SK-MEL-5 (cell line): ENCODE results near the gene ZNF277. TPM values are rescaled to one million over a fixed set of nuclear protein-coding genes. Genes with fewer than 3 reads are reported as not detected.
"Not testable (repeated sequence)": the region's sequence is repeated elsewhere in the genome, so short reads cannot be mapped to it uniquely, and the experiment has no call there.

Source experiments
- DNase-seq: peaks from one replicate; pipeline ENCODE4 v3.0.0-alpha.2; 2016; ENCODE audit warnings: low read depth, low spot score
- in situ Hi-C: cut with HindIII; loops from 2 replicates; pipeline ENCODE4 v1.10.0; 2016; ENCODE audit warnings: low sequenced_read_pairs, high pct_unique_total_duplicates, low pct_unique_long_range_greater_than_20kb
- total RNA-seq: library from RNA; depleted of rRNA; stranded (reverse); fragments of >200 nt; shearing (Covaris generic); gene quantifications from 2 replicates; pipeline ENCODE4 v1.2.3, GENCODE V29; 2014

The ZNF277 gene
- total RNA-seq, 1 experiment from 2014 or later = 62.7 TPM

DNA sequence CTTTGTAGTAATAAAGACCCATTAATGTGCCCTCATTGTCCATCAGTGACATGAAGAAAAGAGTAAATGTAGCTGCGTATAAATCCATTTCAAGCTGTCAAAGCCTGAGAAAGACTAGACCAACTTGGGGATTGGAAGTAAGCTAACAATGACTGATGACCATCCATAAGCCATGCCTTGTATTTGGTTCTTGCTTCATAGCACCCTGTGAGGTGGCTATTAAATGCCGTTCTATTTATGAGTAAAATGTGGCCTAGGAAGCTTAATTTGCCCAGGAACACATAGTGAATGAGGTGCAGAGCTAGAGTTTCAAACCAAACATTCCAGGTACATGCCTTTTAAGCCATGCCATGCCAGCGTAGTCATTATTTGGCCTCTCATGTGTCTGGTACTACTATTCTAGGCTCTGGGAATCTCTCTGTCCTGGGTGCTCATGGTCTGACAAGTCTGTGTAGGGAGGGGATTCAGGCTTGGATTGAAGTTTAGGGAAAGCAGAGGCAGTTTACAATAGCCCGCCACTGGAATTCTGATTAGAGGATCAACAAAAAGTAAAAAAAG is 92.1 kb downstream of the ZNF277 start:
- DNase-seq = no peak
- in situ Hi-C loops = no loop called here

DNA sequence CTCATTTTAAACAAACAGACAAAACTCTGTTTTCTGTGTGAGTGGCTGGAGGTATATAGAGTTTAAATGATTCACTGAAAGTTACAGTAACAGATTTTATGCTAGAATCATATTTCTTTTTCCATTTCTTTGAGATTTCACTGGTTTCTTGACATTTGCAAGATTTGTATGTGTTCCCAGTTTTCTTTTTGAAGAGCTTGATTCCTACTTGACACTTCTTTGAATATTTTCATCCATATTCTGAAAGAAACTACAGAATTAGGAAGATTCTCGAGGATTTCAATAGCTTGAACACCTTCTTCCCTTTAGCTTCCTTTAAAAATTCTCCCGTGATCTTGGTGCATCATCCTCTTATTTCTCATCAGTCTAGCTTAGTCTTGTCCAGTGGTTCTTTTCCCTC is 93.6 kb downstream of the ZNF277 start:
- in situ Hi-C loops = no loop called here
- no peak for DNase-seq

DNA sequence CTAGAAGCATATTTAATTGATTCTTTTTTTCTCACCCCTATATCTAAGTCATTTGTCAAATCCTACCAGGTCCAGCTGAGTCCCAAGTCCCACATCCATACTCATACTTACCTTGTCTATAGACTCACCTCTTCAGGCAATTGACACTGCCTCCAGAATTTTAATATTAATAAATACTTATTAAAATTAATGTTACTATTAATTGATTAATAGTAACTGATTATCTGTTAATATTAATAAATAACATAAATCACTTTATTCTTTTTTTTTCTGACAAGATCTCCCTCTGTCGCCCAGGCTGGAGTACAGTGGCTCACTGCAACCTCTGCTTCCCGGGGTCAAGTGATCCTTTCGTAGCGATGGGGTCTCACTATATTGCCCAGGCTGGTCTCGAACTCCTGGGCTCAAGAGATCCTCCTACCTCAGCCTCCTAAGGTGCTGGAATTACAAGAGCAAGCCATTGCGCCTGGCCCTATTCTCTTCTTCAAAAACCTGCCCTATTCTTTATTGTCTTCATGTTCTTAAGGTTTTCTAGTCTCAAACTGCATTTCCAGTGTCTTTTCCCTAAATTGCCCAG is 94.4 kb downstream of the ZNF277 start:
- in situ Hi-C loops = no loop called here
- DNase-seq = no peak

DNA sequence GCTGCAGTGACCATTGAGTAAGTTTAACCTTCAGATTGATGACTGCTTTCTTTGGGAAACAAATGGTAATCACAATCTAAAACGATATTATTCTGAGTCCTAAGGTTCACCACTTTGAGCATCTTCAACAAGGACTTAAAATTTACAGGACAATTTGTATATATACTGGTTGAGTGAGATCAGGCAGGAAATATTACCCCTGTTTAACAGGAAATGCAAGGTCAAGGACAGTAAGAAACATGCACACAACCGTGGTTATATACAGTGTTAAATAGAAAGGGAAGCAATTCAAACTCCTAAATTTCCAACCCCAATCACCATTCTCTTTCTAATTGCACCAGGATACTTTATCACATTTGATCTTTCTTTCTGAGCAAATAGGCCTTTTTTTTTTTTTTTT is 96.1 kb downstream of the ZNF277 start:
- DNase-seq = no peak
- in situ Hi-C loops = no loop called here

DNA sequence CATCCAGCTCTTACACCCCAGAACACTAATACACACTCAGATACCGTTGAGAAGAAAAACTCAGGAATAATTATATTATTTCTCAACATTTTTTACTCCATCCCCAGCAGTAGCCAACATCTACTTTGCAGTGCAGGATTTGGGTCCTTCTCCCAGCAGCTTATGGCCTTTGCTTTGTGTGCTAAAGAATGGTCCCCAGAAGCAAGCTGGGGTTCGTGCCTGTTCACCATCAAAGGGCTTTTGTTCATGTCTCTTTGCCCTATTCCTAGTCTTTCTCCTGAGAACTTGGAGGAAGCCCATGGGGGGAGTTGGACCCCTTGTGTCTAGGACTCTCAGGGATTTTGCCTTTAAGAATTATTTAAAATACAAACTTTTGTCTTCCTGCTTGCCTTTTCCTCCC is 100.4 kb downstream of the ZNF277 start:
- in situ Hi-C loops = no loop called here
- no peak for DNase-seq

DNA sequence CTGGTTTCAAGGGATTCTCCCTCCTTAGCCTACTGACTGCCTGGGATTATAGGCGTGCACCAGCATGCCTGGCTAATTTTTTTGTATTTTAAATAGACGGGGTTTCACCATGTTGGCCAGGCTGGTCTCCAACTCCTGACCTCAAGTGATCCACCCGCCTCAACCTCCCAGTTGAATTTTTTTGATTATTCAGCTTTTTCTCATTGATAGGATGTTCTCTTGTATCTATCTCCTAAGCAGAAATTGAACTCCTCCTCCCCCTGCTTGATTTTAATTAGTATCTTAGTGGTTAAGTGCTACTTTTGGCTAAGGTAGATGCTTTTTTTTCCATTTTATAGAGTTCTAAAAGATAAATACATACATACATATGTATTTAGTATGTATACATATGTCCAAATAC is 101.0 kb downstream of the ZNF277 start:
- in situ Hi-C loops = no loop called here

DNA sequence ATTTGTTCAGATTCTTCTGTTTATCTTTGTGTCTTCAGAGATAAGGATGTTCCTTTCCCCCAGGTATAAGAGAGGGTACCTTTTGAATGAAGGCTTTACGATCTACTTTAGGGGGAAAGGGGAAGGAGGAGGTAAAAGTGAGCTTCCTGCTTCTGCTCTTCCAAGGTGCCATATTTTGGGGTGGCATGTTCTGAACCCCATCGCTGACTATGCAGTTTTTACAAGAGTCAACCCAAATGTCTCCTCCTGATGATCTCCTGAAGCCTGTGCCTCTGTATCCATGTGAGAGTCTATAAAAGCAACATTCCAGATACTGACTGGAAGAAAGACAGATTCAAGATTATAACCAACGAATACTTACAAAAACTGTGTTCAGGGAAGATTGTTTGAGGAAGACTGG is 102.5 kb downstream of the ZNF277 start:
- no peak for DNase-seq

More for the DNA sequence above, 101.0 kb downstream of the ZNF277 start:
- DNase-seq = no peak

DNA sequence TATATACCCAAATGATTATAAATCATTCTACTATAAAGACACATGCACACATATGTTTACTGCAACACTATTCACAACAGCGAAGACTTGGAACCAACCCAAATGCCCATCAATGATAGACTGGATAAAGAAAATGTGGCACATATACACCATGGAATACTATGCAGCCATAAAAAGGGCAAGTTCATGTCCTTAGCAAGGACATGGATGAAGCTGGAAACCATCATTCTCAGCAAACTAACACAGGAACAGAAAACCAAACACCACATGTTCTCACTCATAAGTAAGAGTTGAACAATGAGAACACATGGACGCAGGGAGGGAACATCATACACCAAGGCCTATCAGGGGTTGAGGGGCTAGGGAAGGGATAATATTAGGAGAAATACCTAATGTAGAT is 110.3 kb downstream of the ZNF277 start:
- DNase-seq, in situ Hi-C loops: not testable (repeated sequence)

More for the DNA sequence above, 102.5 kb downstream of the ZNF277 start:
- in situ Hi-C loops = no loop called here

DNA sequence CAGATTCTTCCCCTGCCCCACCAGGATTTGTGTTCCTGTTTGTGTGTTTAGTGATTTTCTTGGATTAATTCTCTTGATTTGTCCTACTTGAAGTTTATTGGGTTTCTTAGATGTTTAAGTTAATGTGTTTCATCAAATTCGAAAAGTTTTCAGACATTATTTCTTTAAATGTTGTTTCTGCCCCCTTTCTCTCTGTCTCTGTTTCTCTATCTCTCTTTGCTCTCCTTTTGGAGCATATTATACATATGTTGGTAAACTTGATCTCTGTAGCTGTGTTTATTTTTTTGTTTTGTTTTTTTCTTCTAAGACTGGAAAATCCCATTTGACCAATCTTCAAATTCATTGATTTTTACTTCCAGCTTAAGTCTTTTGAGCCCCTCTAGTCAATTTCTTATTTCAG is 115.6 kb downstream of the ZNF277 start:
- in situ Hi-C loops = no loop called here

DNA sequence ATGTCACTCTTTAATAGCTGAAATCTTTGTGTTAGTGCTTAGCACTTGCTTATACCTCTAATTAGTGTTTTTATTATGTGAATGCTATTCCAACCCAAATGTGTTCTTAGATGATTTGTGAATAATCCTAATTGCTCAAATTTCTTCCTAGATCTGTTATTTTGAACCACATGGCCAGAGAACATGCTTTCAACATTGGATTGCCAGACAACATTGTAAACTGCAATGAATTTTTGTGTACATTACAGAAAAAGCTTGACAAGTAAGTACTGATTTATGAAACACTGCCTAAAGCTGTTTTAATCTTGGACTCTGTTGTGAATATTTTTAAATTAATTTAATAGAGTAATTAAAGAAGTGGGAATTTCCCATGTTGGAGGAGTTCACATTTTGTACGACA is 121.1 kb downstream of the ZNF277 start:
- DNase-seq = no peak
- in situ Hi-C loops = no loop called here

More for the DNA sequence above, 115.6 kb downstream of the ZNF277 start:
- DNase-seq = no peak

DNA sequence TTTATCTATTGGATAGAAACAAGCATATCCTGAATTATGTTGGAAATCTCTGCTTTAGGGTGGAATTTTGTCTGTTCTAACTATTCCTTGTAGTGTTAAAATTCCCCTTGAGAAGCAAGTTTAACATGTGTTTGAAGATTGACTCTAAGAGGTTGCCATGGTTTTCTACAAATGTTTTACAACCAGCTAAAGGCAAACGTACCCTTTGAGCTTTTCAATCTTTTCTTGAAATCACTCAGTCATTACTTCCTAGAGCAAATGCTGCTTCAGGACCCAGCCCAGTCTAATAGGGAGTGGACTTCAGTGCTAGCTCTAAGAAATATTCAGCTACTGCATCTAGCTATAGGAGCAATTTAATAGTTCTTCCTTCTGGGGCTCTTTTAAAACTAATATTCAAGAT is 125.0 kb downstream of the ZNF277 start:
- in situ Hi-C loops = no loop called here
- DNase-seq = no peak

DNA sequence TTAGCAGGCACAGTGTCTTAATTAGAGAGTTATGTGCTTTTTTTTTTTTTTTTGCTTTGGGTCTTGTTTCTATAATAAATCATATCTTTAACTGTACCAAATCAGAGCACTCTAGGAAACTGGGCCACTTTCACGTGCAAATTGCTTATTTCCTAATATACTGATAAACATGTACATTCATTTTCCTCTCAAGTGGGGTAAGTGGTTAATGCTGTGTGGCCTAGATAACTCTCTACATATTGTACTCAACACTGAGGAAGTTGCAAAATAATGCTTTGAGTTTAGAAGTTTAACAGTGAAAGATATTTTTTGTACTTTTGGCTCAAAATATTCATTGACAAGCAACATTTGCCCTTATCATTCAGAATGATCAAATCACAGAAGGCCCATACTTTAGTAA is 127.9 kb downstream of the ZNF277 start:
- no peak for DNase-seq
- in situ Hi-C loops = no loop called here

DNA sequence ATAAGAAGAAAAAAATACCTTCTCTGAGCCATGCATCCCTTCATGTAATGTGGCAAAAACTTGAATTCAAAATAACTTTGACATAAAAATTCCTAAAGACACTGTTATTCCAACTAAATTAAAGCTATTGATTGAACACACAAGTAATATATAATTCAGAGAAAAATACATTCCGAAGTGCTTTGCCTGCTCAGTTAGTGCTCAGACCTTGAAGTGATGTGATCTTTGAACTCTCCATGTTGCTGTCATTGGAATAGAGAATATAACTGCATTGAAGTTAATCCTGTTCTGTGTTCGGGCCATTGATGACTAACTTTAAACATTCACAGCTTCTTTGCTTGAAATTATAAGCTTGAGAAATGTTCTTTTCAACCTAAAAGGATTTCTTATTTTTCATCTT is 129.8 kb downstream of the ZNF277 start:
- in situ Hi-C loops = no loop called here
- DNase-seq = no peak

DNA sequence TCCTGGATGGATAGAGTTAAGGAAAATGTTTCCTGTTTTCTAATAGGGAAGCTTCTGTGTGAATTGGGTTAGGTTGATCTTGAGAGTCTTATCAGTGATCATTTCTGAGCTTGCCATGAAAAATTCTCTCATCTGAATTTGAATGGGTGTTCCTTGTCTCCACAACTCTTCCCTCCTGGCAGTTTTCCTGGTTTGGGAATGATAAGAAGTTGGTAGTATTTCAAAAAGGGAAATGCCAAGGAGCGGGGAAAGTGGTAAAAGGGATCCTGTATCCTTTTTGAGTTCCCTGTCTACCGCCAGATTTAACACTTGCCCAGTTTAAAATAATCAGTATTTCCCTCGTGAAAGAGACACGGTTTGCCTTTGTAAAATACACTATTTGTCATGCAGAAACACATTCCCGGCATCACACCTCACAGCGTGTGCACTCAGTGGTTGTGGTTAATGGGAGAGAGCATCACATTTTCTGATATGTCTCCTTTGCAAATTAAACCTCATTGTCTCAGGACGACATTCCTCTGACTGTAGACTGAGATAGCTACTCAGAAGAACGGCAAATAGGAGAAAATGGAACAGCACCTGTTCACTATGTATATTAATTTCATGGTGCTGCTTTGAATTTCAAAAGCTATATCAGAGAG is 130.6 kb downstream of the ZNF277 start:
- no peak for DNase-seq
- in situ Hi-C loops = no loop called here

DNA sequence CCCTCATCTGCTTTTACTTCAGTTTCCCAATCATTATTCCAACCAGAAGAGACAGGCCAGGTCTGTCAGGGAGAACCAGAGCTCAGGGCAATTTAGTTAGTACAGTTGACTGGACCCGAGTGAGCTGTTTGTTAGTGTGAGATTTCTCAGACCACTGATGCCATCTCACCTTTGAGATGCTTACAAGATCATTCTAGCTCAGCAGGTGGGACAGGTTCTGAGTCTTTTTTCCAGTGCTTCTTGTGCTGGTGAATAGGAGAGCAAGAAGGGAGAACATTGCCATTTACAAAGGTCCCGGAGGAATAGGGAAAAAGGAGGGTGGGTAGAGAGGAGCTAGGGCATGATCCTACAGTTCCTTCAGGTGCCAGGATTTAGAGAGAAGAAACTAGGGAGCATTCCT is 131.4 kb downstream of the ZNF277 start:
- no peak for DNase-seq
- in situ Hi-C loops = no loop called here

DNA sequence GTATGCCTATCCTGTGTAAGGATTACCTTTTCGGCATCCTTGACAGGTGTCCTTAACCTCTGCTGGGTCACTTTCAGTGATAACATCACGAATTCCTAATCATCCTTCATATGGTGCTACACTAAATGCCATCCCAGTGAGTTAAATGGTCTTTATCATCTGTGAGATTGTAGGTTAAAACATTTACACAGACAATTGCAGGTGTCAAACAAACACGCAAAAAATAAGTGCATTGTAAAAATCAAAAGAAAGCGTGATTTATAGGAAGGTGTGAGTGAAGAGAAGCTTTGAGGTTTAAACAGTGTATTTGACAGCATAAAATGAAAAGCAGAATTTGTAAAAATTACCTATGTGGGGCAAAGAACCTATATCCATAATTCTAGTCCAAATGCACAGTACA is 132.3 kb downstream of the ZNF277 start:
- in situ Hi-C loops = no loop called here

DNA sequence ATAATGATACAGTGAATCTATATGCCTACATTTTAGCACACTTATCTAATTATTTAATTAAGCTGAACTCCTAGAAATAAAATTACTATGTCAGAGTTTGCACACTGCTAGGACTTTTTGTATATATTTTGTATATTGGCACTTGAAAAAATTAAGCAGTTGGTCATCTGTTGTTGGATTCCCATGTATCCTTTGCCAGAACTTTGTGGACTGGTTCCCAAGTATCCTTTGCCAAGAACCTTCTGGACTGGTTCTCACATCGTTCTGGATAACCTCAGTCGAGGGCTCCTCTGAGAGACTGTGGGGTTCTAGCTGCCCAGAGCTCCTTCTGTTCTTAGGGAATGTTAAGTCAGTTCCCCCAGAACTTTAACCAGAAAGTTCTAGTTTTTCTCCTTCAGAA is 135.0 kb downstream of the ZNF277 start:
- in situ Hi-C loops = no loop called here
- DNase-seq = no peak

More for the DNA sequence above, 132.3 kb downstream of the ZNF277 start:
- DNase-seq = no peak

DNA sequence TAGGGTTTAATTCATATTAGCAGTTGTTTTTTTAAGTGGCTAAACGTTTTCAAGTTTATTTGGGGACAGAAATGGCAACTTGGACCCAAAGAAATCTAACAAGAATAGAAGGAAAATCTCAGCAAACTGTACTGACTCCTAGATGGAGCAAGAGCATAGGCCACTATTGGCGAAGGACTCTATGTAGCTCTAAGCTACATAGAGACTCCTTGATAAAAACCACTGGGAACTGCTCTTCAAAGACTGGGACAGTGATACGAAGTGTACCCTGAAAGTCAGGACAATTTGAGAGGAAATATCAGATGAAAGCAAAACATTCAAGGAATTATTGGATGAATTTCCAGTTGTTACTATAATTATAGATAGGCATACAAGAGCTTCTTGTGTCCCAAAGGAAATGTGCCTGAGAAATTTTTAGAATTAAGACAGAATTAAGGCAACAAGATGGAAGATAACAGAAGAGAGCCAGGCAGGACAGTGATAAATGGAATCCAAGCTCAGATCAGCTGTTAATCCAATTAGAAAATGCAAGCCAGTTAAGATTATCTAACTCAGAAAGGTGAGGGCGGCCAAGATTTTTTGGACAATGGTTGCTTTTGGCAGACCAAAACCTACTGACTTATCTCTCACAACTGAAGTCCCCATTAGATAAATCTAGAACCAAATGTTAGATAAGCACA is 140.0 kb downstream of the ZNF277 start:
- in situ Hi-C loops = no loop called here
- no peak for DNase-seq

DNA sequence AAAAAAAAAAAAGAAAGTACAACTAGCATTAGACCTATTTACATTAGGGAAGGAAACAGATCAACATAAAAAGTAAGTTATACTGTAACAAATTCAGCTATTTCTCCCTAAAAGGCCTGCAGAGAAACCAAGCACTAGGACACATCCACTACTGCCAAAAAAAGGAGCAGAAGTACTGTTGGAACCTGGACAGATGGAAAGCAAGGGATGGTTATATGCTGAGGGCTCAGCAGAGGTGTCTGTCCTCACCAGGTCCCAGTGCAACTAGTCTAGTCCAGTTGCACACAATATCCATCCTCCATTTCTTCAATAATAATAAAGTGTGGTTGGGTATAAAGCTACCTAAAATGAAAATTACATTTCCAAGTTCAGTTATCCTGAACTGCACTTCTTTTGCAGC is 140.6 kb downstream of the ZNF277 start:
- in situ Hi-C loops = no loop called here
- DNase-seq = no peak
